Islet of Langerhans (tissue), 1 donor: ENCODE results near the gene KCNK7.

Experiments
- FAIRE-seq: peaks from one replicate; lab custom pipeline; 2011; peaks lifted over from hg19 to GRCh38; lab: Jason Lieb, UNC

The KCNK7 gene

DNA sequence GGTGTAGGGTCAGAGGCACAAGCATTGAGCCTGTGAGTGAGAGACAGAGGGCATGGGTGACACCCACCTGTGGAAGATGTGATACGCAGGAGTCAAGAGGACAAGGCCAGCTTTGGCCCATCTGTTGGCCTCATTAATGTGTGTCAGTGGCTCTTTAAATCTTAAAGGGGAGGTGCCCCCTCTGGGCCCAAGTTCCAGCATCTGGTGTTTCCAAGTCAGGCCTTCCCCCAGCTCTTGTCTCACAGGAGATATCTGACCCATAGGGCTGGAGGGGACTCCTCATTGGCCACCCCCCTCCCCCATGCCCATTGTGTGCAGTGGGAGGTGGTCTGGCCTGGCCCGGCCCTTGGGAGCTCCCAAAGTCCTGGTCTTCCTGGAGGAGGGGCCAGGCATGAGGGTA, 8.9 kb downstream of the KCNK7 start:
- FAIRE-seq: no peak

DNA sequence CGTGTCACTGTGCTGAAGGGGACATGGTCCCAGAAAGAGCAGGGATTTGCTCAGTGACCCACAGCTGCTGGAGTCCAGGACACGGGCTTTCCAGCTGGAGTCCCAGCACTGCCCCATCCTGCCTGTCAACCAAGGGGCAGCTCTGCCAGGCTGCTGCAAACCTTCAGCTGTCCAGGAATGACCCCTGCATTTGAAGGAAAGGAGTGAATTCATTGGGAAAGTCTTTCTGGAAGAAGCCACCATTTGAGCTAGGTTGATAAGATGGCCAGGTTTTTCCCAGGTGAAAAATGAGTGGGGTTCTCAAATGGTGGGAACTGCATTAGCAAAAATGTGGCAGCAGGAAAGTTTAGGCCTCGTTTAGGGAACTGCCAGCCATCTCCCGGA, 9.4 kb downstream of the KCNK7 start:
- no peak for FAIRE-seq

GRCh38 chr11:65585396-65586246, 10.0 kb downstream of the KCNK7 start:
- FAIRE-seq: no peak

DNA sequence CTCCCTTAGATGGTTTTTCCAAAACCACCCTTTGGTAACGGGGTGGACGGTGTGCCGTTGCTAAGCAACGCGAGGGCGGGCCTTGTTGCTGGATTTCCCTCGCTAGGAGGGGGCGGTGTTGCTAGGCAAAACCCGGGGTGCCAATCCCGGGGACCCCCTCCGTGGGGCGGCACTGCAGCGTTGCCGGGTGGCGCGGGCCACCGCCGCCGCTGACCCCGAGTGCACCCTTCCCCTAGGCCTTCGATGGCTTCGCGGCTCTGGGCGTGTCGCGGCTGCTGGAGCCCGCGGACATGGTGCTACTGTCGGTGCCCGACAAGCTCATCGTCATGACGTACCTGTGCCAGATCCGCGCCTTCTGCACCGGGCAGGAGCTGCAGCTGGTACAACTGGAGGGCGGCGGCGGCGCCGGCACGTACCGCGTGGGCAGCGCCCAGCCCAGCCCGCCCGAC, 10.9 kb downstream of the KCNK7 start:
- no peak for FAIRE-seq

GRCh38 chr11:65584106-65584505, 11.5 kb downstream of the KCNK7 start:
- FAIRE-seq: no peak

GRCh38 chr11:65583589-65583988, 12.0 kb downstream of the KCNK7 start:
- FAIRE-seq: no peak

DNA sequence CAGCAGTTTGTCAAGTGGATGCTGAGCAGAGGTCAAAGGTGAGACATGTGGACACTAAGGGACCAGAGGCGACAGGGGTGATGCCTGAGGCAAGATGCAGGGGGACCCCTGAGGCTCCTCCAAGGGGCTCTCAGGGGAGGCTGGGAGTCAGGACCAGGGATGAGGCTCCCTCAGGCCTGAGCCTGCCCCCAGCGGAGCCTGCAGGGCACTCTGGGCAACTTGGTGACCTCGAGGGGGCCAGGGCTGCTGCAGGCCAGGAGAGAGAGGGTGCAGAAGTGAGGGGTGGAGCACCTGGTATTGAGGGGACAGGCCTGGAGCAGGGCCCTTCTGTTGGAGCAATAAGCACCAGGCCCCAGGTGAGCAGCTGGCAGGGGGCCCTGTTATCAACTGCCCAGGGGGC, 13.7 kb downstream of the KCNK7 start:
- no peak for FAIRE-seq

- FAIRE-seq: no peak
Measured at GRCh38 chr11:65580756-65581155, 14.8 kb downstream of the KCNK7 start.

DNA sequence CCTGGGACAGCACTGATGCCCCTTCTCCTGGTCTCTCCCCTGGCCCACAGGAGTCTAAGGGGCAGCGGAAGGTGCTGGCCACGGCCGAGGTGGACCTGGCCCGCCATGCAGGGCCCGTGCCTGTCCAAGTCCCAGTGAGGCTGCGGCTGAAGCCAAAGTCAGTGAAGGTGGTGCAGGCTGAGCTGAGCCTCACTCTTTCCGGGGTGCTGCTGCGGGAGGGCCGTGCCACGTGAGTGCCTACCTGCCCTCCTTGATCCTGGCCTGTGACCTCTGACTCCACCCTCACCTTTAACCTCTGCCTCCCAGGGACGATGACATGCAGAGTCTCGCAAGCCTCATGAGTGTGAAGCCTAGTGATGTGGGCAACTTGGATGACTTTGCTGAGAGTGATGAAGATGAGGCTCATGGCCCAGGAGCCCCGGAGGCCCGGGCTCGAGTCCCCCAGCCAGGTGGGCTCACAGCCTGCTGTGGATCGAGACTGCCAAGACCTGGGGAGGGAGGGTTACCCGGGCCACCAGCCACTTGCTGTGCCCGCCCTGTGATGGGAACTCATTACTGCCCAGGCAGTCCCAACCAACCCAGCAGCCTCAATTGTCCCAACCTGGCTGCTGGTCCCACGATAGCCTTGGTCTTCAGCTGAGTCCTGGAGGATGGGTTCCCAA, 15.4 kb downstream of the KCNK7 start:
- FAIRE-seq: no peak

DNA sequence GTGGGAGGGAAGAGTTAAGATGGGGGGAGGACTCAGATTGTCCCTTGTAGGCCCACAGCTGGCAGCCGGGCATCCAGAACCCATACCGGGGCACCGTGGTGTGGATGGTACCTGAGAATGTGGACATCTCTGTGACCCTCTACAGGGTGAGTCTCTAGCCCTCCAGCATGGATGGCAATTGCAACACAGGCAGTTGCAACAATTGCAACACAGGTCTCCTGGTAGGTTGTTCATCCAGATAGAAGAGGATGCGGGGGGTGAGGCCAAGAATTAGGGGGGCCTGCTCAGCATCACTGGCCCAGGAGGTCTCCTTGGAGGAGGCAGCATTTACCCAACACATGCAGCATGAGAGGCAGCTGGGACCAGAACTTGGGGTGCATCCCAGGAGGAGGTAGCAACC, 16.3 kb downstream of the KCNK7 start:
- FAIRE-seq: no peak

DNA sequence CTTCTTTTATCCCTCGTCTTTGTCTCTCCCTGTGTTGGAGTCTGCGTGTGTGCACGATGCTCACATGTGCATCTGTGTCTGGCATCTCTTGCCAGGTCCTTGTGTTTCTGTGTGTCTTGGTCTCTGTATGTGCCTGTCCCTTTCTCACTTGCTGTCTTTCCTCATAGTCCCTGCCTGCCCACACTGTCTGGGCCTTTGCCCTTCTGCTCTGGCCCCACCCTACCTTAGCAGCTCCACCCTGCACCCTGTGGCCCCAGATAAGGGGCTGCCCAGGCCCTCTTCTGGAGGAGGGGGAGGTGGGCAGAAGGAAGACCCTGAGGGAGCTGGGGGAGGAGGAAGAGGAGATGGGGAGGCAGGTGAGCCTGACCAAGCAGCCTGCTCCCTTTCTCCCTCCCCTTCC, 16.9 kb downstream of the KCNK7 start:
- no peak for FAIRE-seq

GRCh38 chr11:65578134-65578533, 17.5 kb downstream of the KCNK7 start:
- FAIRE-seq: no peak

DNA sequence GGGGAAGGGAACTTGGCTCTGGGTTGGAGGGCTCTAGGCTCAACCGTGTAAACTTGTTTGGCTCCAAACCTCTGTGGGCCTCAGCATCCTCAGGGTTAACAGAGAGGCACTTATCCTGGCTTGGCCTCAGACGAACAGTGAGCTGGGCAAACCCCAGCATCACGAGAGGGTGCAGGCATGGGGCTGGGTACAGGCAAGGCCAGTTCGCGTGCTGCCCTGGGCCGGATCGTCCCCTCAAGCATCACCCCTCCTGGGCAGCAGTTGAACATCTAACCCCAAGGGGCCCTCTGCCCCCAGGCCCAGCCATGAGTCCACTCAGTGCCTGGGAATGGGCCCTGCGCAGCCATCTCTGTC, 17.9 kb downstream of the KCNK7 start:
- no peak for FAIRE-seq

DNA sequence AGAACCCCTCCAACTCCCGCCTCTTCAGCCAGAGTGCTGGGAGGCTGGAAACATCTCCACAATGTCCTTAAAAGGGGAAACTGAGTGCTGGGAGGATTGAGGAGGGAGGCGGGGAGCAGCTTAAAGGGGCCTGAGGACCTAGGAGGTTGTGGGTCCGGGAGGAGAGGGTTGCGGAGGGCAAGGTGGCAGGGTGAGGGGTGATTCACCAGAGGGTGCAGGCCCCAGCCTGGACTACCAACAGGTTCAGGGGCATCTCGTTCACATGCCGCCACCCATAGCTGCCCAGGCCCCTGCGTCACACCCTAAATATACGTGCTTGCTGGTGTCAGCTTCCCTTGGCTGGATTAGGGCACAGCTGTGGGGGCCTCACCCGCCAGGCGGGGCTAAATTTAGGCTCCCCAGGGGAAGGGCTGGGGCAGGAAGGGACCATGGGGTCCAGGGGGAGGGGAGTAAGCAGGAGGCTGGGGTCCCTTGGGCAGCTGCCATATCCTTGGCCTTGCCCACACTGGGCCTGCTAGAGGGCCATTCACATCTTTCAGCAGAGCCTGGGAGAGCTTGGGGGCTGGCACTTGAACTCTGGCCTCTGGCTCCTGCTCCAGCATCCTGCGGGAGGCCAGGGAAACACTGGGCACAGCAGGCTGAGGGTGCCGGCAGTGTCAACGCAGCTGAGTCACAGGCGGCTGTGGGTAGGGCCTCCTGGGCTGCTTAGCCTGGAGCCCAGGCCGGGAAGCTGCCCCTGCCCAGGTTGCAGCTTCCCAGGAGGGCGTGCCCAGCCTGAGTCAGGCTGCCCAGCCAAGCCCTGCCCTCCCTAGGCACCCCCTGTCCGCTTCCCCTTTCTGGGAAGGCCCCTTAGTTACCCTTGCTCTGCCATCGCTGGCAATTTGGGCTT, 18.5 kb downstream of the KCNK7 start:
- no peak for FAIRE-seq

DNA sequence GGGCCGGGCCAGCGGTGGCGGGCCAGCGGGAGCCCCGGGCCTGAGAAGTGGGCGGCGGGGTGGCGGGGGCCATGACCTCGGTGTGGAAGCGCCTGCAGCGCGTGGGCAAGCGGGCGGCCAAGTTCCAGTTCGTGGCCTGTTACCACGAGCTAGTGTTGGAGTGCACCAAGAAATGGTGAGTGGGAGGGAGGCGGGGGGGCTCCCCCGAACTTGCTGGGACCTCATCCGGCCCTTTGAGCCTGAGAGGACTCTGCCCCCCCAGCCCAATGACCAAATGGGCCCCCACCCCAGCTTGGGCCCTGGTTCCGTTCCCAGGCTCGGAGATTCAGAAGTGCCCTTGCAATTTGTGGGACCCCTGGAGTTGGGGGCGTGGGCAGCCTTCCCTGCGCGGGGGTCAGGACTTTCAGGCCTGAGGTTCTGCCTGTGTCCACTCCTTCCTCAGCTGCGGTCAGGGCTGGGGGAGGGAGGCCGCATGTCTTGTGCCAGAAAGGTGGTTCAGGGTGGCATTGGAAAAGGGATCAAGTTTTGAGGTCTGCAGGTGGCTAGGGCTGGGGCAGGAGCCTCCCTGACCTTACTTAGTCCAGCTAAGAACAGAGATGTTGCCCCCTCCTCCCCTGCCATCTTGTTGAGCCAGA, 19.3 kb downstream of the KCNK7 start:
- FAIRE-seq: no peak

- FAIRE-seq: no peak
Measured at GRCh38 chr11:65575568-65576231, 19.9 kb downstream of the KCNK7 start, which contains the start of gene EHBP1L1. TSS of gene EHBP1L1 (plus strand) at chr11:65576053. CDS start at chr11:65576303, 250 bp downstream.

DNA sequence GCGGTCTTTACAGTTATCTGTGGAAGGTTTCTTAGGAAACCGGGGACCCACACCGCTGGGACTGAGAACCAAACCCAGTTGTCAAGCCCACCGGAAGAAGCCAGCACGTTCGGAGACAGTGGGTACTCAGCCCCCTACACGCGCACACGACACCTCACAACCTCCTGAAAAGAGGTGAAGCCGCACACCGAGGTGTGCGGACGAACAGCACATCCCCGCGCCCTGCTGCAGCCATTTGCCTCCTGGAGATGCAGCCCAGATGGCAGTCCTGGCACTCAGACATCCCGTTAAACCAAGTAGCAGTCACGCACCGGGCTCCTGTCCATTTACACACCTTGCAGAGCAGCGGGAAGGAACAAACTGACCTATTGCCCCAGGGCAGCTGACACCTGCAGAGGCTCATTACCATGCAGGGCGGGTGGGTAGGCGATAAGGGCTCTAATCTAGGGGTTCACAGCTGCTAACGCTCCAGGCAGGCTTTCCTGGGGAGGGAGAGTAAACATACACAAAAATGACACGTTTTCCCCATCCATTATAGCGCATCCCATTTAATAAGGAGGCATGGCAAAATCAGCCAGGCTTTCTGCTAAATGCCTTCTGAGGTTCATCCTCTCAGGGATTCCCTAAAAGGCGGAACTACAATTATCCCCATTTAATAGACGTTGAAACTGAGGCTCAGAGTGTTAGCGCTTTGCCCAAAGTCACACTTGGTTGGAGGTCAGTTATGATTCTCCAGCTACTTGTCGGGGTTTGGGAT, 20.6 kb downstream of the KCNK7 start:
- FAIRE-seq: no peak

- FAIRE-seq: no peak
Measured at GRCh38 chr11:65574109-65574810, 21.3 kb downstream of the KCNK7 start.

DNA sequence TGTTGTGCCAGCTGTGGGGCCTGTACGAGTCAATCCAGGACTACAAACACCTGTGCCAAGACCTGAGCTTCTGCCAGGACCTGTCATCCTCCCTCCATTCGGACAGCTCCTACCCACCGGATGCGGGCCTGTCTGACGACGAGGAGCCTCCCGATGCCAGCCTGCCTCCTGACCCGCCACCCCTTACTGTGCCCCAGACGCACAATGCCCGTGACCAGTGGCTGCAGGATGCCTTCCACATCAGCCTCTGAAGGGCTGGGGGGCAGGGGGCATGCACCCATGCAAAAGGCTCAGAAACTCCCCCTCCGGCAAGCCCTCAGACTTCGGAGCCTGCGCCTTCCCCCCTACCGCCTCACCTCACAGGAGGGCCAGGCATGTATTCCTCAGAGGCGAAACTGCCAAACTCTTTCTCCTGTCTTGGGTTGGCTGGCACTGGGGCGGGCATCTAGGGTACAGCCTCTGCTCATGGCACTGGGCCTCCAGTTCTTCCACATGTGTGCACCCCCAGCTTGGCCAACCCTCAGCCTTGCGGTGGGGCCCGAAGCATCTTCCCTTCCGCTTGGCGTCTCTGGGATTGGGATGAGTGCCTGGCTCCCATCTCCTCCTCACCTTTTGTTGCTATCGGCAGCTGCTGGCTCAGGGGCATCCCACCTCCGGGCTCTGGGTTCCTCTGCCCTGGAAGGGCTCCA, 22.1 kb downstream of the KCNK7 start:
- FAIRE-seq: no peak
